Activated CD8-positive, alpha-beta memory T cell treated with anti-CD3 and anti-CD28 coated beads, Interleukin-2, amount 50 U/mL, for 4 hours (primary cell): ENCODE results near the gene TCHP.
A peak's percentile ranks its signal among the peaks of the same experiment; 100 is the strongest.
"Not testable (repeated sequence)": the region's sequence is repeated elsewhere in the genome, so short reads cannot be mapped to it uniquely, and the experiment has no call there.

Experiments used
- DNase-seq: peaks from one replicate; pipeline ENCODE4 v3.0.0-alpha.2; 2020

The TCHP gene

DNA sequence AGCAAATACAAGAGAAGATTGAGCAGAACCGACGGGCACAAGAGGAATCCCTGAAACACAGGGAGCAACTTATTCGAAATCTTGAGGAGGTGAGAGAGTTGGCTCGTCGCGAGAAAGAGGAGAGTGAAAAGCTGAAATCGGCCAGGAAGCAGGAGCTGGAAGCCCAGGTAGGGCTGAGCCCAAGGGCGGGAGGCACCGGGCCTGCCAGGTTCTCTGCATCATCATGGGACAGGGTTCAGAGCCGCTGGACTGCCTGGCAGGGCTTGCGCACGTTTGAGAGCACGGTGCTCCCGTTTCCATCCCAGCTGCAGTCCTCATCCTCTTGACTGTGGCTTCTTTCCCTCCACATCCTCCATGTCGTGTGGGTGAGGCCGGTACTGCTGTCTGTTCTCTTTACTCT, 14.4 kb downstream of the TCHP start:
- no peak for DNase-seq

DNA sequence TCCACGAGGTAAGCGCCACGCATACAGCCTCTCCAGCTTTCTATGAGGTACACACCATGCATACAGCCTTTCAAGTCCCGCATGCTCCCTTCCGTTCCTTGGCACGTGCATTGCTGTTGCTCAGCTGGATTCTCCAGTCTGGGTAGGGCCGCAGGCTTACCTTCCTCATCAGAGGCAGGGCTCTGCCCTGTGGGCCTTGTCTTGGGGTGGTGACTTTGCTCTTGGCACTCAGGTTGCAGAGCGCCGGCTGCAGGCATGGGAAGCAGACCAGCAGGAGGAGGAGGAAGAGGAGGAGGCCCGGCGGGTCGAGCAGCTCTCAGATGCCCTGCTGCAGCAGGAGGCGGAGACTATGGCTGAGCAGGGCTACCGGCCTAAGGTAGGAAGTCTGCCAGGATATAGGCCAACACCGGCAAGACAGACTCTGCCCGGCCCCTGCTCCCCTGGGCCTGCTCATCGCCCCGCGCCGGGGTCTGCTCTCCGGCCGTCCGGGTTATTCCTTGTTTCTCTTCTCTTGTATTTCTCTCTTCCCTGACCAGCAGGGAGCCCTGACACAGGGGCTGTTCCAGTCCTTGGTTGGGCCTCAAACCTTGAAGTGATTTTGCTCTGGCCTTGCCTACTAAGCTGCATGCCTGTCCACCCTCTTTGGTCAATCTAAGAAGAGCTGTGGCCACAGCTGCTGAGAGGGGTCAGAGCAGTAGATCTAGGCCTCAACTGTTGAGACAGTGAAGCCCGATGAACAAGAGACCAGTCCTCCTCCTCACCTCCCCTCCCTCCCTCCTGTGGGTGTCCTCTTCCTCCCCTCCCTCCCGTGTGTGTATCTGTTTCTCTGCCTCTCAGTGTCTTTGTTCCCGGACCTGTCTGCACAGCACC, 15.3 kb downstream of the TCHP start:
- DNase-seq = no peak

DNA sequence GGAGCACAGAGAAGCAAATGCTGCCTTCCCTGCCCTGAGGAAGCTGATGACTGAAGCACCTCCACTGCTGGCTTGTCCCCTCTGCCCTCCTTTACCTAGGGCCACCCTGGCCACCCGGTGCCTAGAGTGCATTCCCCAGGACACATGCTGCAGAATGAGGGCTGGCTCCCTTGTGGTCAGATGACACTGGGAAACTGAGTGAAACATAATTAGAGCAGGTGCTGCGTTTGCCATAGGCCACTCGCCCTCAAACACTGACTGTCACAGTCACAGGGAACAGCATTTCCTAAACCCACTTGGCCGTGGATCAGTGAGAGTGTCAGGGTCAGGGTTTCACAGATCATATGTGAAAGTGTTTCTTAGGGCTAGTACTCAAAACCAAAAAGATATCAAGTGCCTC, 16.0 kb downstream of the TCHP start:
- DNase-seq = no peak

DNA sequence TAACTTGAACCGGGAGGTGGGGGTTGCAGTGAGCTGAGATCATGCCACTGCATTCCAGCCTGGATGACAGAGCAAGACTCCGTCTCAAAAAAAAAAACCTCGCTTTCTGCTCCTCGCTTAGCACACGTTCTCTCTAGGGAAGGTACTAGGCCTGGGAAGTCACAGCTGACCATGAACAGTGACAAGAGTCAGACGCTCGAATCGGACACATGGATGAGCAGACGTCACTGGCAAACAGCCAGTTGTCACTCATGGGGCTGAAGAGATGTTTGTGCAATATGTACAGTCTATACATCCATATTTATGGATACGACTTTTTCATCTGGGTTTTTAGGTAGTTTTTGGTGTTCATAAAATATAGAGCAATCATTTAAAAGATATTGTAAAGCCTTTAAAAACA, 19.4 kb downstream of the TCHP start:
- DNase-seq = no peak

DNA sequence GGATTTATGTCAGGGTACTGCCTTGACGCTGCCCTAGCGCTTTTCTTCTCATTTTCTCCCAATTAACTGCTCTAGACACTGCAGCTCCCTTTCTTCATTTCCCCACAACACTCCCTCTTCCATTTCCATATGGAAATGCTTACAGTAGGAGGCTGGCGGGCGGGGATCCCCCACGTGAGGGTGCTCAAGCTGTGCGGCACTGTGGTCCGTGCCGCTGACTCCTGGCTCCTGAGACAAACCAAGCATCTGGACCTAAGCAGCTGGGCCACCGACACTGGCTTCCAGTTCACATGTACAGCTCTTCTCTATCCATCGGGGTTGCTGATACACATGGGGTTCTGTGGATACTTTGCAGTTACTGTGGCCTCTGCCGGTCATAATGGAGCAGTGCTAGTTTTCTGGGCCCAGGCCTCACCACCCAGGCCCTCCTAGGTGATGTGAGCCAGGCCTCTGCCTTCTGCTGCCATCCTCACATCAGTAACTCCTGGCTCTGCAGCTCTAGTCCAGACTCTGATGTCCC, 20.2 kb downstream of the TCHP start:
- DNase-seq = no peak

DNA sequence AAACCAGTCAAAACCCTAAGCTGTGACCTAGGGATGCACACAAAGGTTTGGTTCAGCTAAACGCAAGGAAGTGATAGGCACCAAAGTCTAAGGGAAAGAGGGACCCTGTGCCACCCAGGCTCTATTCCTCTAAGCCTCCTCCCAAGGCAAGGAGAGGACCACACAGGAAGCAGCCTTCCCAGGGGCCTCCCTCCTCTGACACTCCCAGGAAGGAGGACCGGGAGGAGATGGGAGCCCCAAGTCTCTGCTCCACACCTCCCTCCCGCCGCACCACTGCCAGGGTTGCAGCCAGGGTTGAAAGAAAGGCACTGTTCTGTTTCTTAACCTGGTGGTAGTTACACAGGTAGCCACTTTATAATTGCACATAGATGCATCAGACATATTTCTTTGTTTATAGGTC, 21.9 kb downstream of the TCHP start:
- DNase-seq = no peak

DNA sequence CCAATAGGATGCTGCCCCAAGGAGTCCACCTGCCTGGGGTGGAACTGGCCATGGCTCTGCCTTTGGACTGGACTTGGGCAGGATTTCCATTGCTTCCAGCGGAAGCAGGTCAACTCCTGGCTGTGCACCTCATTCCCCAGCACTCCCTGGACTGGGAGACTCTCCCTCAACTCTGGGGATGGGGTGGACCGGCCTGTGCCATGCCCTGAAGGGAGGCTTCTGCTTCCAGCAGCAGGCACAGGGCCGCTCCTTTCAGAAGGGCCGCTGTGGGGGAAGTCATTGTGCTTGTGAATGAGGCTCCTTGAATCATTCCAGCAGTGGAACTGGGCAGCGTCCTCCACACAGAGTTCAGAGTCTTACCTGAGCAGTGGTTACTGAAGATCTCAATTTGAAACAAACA, 23.0 kb downstream of the TCHP start:
- DNase-seq = no peak

DNA sequence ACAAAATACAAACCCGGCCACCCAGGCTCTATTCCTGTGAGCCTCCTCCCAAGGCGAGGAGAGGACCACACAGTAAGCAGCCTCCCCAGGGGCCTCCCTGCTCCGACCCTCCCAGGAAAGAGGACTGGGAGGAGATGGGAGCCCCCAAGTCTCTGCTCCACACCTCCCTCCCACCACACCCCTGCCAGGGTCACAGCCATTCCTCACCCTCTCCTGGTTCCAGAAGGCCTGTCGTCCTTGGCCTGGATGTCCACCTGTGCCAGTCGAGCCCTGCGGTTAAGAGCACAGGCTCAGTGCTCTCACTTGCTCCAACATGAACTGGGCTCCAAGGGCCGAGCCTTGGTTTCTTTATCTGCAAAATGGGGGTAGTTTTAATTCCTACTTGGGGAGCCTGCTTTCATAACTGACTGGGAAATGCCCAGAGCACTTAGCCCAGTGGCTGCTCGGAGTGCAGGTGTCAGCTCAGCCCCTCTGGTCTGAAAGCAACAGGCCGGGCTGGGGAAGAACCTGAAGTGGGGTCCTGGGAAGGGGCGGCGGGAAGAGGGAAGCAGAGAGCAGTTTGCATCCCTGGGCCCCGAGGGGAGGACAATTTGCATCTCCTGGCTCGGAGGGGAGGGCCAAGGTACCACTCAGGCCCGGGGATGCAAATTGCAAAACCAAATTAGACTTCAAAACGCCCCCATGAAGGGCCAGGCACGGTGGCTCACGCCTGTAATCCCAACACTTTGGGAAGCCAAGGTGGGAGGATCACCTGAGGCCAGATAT, 23.6 kb downstream of the TCHP start:
- DNase-seq = no peak

DNA sequence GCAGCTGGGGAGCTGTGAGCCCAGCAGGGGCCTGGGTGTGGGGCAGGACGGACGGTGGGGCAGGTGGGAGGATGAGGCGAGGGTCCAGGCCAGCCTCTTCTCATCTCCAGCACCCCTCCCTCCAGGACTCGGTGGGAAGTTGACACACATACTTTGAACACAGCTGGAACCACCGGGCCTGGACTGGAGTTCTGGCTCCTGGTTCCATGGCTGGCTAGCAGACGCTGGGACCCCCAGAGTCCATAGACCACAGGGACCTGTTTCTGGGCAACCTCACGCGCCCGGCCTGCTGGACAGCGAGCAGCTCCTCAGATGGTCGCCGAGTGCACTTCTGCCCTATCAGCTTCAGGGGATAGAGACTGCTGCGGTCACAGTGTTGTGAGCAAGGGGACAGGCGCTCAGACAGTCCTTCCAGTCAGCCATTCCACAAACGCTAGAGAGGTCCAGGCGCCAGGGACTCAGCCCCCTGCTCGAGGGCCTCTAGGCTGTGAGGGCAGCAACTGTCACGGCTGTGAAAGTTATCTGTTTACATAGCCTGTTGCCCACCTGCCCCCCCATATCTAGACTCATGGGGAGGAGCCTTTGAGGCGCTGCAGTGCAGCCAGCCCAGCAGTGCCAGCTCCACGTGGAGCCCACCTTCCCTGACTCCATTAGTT, 25.2 kb downstream of the TCHP start:
- no peak for DNase-seq

DNA sequence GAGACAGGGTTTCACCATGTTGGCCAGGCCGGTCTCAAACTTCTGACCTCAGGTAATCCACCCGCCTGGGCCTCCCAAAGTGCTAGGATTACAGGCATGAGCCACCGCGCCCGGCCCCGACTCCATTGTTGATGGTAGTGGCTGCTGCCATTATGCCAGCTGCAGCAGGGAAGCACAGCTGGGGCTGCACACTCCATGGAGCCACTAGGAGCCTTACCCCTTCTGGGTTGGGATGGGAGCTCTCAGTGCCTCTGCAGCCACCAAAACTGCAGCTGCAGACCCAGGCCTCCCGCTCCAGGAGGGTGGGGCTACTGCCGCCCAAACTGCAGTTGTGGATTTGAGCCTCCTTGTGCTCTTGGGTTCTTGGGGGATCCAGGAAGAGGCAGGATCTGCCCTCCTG, 25.9 kb downstream of the TCHP start:
- no peak for DNase-seq

DNA sequence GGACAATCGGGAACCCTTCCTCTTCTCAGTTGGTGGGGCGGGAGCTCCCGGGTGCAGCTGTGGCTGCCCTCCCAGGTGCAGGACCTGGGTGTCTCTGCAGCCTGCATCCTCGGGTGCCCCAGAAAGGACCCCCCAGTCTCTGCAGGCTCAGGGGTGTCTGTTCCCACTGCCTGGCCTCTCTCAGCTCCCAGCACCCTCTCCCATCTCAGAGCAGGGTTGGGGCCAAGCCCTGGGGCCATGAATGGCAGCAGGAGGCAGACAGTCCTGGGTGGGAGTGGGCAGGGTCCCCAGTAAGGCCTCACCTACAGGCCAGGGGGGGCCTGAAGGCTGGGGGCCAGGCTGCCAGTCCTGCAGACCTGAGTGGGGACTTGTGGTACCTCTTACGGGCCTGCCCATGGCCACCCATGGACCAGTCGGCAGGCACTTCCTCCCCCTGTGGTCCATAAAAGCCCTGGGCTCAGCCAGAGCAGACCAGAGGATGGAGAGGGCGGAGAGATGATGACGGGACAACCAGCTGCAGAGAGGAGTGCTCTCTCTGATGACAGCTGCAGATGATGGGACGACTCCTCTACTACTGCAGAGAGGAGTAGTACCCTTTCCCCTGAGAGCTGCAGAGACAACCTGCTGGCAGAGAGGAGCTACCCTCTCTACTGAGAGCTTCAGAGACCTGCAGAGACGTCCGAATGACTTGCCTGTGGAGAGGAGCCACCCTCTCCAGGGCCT, 26.6 kb downstream of the TCHP start:
- no peak for DNase-seq

DNA sequence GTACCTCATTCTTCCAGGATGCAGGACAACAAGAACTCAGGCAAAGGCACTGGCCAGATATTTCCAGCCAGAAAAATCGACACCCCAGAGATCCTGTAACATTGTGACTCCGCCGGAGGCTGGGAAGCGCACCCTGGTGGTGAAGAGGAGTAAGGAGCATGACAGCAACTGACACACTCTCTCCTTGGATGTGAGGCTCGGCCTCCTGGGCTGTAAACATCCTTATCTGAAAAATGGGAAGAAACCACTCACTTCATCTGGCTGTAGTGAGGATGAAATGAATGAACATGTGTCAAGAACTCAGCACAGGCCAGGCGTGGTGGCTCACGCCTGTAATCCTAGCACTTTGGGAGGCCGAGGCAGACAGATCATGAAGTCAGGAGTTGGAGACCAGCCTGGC, 27.5 kb downstream of the TCHP start:
- DNase-seq = peak; percentile 27

DNA sequence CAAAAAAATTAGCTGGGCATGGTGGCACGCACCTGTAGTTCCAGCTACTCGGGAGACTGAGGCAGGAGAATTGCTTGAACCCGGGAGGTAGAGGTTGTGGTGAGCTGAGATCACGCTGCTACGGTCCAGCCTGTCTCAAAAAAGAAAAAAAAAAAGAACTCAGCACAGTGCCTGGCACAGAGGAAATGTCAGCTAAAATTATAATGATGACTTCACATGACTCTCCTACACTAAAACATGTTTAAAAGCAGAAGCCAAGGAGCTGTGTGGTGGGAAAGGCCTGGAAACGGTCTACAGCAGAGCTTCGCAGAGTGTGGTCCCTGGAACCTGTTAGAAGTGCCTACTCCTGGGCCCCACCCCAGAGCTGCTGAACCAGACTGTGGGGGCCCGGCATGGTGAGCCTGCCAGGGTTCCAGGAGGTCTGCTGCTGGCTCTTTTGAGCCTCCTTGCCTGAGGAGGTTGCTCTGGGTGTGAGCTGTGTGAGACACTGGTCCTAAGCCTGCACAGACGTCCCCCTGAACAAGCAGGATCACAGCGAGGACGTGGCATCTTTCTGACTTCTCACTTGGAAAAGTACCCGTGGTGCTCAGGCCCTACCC, 28.1 kb downstream of the TCHP start:
- no peak for DNase-seq

DNA sequence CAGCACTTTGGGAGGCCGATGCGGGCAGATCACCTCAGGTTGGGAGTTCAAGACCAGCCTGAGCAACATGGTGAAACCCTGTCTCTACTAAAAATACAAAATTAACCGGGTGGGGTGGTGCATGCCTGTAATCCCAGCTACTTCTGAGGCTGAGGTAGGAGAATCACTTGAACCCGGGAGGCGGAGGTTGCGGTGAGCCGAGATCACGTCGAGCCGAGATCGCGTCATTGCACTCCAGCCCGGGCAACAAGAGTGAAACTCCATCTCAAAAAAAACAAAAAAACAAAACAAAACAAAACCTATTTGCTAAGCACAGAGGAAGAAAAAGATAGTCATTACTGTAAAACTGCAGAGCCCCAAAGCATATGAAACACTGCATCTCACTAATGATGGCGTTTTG, 29.3 kb downstream of the TCHP start:
- DNase-seq = not testable (repeated sequence)

DNA sequence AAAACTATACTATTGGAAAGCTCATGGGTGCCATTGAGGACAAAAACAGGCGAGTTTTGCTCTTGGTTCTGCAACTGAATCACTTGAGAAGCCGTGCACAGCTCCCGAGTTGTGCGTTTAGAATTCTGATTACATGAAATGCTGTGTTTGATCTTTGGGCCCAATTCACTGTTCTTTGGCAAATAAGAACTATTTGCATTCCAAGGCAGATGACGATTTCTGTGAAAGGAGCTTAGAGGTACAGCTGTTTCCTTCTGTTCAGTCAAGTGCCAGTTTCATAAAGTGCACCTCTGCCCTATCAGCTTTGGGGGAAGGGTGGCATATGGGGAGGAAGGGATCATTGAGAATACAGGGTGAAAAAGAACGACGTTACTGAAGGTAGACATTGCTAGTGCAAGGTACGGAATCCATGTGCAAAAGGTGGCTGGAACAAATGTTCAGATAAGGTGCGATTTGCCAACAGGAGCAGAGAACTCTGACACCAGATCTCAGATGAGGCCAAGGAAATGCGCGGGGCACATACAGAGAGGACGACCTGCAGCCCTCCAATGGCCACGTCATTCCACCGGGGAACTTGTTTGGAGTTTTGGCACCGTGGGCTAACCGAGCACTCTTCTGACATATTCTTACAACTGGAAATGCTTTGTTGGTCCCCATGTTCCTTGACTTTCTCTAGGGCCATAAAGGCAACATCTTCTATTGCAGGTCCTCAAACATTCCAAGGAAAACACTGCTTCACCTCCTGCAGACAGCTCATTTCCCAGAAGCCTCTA, 30.1 kb downstream of the TCHP start:
- no peak for DNase-seq

DNA sequence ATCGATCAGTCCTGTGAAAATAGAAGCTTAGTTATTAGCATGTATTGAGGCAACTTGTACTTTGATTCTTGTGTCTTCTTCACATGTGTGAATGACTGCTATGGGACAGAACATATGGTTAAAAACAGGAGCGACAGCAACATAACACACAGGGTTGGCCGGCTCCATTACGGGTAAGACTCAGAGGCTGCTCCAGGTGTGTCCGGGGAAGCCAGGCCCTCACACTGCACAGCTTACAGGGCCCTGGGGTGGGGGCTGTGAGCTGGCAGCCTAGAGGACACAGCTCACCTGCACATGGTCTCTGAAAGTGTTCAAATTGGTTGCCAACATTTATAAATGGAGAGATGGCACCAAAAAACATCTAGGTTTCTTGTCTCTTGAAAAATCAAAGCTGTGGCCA, 31.1 kb downstream of the TCHP start:
- no peak for DNase-seq

DNA sequence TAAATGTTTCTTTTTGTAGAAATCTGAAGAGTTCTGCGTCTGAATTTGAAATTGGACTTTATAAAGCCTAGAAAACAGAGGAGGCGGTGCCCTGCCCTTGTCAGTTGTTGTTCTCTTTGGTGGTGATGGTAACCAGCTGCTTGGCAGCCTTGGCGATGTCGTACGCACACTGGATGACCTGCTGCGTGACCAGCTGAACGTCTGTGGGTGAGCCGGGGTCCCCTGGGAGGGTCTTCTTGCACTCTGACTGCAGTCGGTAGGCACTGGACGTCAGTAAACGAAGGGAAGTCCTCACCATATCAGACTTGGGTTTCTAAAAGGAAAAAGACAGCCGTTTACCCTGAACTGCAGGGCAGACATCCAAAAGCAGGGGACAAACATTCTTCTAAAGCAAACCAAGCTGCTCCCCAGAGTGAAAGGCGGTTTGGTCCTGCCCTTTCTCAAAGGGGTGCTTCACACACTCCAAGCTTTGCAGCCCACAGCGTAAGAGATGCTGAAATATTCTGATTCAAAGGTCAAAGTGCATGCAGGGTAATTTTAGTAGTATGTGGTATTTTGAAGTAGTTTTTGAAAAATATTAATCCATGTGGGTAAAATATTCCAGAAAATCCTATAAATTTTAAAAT, 32.9 kb downstream of the TCHP start:
- no peak for DNase-seq

DNA sequence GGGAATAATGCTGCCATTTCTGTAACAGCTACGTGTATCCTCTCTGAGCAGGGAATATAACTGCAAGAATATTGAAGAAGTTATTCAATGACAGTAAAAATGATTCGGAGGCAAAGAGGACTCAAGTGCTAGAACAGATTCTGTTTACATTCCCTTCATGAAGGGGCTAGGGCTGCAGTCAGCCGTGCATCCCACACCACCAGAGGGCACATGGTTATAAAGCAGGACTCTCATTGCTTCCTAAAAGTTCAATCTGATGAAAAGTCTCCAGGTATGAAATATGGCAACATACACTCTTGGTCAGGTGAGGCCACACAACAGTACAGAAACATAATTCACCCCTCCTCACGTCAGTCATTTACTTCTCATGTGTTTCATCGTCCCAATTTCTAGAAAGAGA, 34.0 kb downstream of the TCHP start:
- no peak for DNase-seq

DNA sequence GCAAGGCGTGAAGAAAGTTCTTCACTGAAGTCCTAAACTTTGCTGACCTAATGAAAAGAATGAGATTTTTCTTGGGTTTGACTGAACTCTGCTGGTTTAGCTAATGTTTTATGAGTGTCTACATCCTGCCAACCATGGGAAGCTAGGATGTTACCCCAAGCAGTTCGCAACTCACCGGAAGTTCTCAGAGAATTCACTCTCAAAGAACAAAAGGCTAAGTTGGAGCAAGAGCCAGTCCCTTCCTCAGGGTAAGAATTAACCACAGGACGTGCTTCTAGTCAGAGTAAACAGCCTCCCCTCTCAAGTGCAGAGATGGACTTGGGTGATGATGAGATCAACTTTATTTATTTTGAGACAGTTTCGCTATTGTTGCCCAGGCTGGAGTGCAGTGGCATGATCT, 37.3 kb downstream of the TCHP start:
- no peak for DNase-seq

DNA sequence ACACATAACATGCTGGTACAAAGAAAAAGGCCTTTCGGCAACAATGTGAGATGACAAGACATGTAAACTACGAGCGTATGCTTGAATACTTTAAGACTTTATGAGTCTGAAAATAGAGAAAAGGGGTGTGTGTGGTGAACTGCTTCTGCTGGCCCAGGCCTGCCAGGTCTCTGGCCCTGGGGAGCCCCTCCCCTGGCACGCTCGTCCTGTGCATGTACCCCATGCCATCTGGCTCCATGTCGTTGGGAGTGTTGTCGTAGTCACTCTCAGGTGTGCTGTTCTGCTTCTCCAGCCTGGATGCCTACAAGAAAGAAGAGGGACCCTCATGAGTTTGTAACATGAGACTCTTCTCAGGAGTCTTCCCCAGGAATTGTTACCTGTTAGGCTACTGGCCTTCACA, 38.9 kb downstream of the TCHP start:
- no peak for DNase-seq

DNA sequence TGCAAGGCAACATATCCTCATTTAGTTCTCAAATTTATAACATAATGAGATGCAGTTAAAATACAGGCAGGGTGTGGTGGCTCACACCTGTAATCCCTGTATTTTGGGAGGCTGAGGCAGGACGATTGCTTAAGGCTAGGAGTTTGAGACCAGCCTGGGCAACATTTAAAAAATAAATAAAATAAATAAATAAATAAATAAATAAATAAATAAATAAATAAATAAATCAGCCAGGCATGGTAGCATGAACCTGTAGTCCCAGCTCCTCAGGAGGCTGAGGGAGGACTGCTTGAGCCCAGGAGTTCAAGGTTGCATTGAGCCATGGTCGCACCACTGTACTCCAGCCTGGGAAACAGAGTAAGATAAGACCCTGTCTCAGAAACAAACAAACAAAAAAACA, 39.4 kb downstream of the TCHP start:
- no peak for DNase-seq
